Measurements from ENCODE around the gene RPS6KA3. TPM values are rescaled to one million over a fixed set of nuclear protein-coding genes. Genes with fewer than 3 reads are reported as not detected.

The RPS6KA3 gene
- total and polyA plus RNA-seq, 2 of the 8 experiments (the other 6 are each of a cell fraction or from before 2014, with no cell fraction given): 7.1 to 13.0 TPM

- H3K4me3 ChIP-seq (ENCODE audit: extremely low read depth in 1 of 4, insufficient read depth in 2 of 4, low read depth in 3 of 4, low read length in 4 of 4): no peak overlapping the region
- TF ChIP-seq BCL11A (IDR thresholded peaks at IDR 0.05; ENCODE audit: low read depth in 2 of 2, low read length in 2 of 2): no peak
- no peak for TF ChIP-seq RNF2 (IDR thresholded peaks at IDR 0.05; ENCODE audit: borderline replicate concordance, low read depth, low read length, missing control alignments, poor library complexity, severe bottlenecking)
- no peak for TF ChIP-seq EP300 (IDR thresholded peaks at IDR 0.05; ENCODE audit: borderline replicate concordance in 1 of 2, low read depth in 2 of 2, low read length in 2 of 2)
- TF ChIP-seq HDAC6 (IDR thresholded peaks at IDR 0.05; ENCODE audit: low read depth, low read length): no peak
- no peak overlapping the region for H3K4ac ChIP-seq (replicated peaks; ENCODE audit: insufficient read length, low read depth, low read length)
- no peak overlapping the region for H4K5ac ChIP-seq (ENCODE audit: insufficient read length, low read depth, low read length)
- H2BK15ac ChIP-seq (ENCODE audit: low read length): no peak overlapping the region
- ChIA-PET CTCF (ENCODE audit: partially characterized antibody) (no interaction called here), POLR2A (ENCODE audit: partially characterized antibody) (no interaction called here)
- no peak overlapping the region for H4K91ac ChIP-seq (replicated peaks; ENCODE audit: insufficient read length, low read length)
- H2AFZ ChIP-seq (ENCODE audit: low read length): no peak overlapping the region
- H2BK5ac ChIP-seq (ENCODE audit: low read depth, low read length): no peak overlapping the region
- DNase-seq (ENCODE audit: low read depth in 1 of 2, low spot score in 2 of 2) (no peak), FAIRE-seq (no peak)
- H2AK5ac ChIP-seq (ENCODE audit: low read depth, low read length): no peak overlapping the region
- H2BK12ac ChIP-seq (ENCODE audit: low read depth, low read length): no peak overlapping the region
- no peak overlapping the region for H3K56ac ChIP-seq (replicated peaks; ENCODE audit: insufficient read length, low read depth, low read length)
- H3K4me2 ChIP-seq (ENCODE audit: insufficient read depth in 1 of 2, low read depth in 2 of 2, low read length in 2 of 2): no peak overlapping the region
- H2BK120ac ChIP-seq (replicated peaks; ENCODE audit: low read depth, low read length): no peak overlapping the region
- H3K9me3 ChIP-seq (ENCODE audit: insufficient read depth in 2 of 2, low read depth in 1 of 2, low read length in 1 of 2): no peaks in the 10 kb centered on the region
- H4K8ac ChIP-seq (ENCODE audit: extremely low read depth, insufficient read depth, low read length): no peak overlapping the region
- WGBS, 2 experiments (ENCODE audit: extremely low coverage in 1 of 2, insufficient coverage in 1 of 2, insufficient read length in 1 of 2, insufficient replicate concordance in 2 of 2, low coverage in 1 of 2, low lambda C conversion rate in 2 of 2, missing lambda C conversion rate in 1 of 2): 93% methylated on average over 3 of the region's 3 CpGs; no CpG with 5 or more reads in 1 of the 2 experiments
- H3K14ac ChIP-seq (ENCODE audit: insufficient read length): no peak overlapping the region
- no peaks in the 10 kb centered on the region for H3K23me2 ChIP-seq (ENCODE audit: low read depth, low read length)
- H3K27ac ChIP-seq (ENCODE audit: low read depth, low read length): no peak overlapping the region
- H3K4me1 ChIP-seq (replicated peaks in 1 of 4; ENCODE audit: control insufficient read depth in 3 of 4, insufficient read depth in 4 of 4, low read length in 3 of 4): no peaks in the 10 kb centered on the region
- H3K18ac ChIP-seq (ENCODE audit: extremely low read depth, low read length): no peak overlapping the region
- no peak overlapping the region for H3K9ac ChIP-seq (replicated peaks in 1 of 4; ENCODE audit: extremely low read depth in 1 of 4, low read depth in 3 of 4, low read length in 3 of 4)
- H2BK20ac ChIP-seq (ENCODE audit: low read length): no peak overlapping the region
- H3K23ac ChIP-seq (ENCODE audit: insufficient read length): no peak overlapping the region
- H3K79me2 ChIP-seq (ENCODE audit: control insufficient read depth in 1 of 2, insufficient read depth in 2 of 2, low read length in 2 of 2): peaks cover 6 to 19% of the 10 kb centered on the region in 2 experiments
- peaks cover 0 to 10% (median 0%) of the 10 kb centered on the region in 4 experiments; a peak in 1 of 8 replicates for H3K36me3 ChIP-seq (ENCODE audit: control insufficient read depth in 2 of 4, insufficient read depth in 4 of 4, low read length in 3 of 4)
- H3K27me3 ChIP-seq (replicated peaks in 1 of 4; ENCODE audit: control insufficient read depth in 3 of 4, extremely low read depth in 1 of 4, insufficient read depth in 3 of 4, low read length in 3 of 4): no peaks in the 10 kb centered on the region
- H4K20me1 ChIP-seq (replicated peaks in 1 of 2; ENCODE audit: control insufficient read depth in 1 of 2, insufficient read depth in 2 of 2, low read length in 2 of 2): peaks cover 0 to 2% of the 10 kb centered on the region in 2 experiments
- H3K79me1 ChIP-seq (ENCODE audit: low read depth, low read length): no peaks in the 10 kb centered on the region
Measured at GRCh38 chrX:20144491-20144890, 122.2 kb downstream of the RPS6KA3 start.
